Measurements from ENCODE around the gene B3GNT8. TPM values are rescaled to one million over a fixed set of nuclear protein-coding genes. Genes with fewer than 3 reads are reported as not detected.

The B3GNT8 gene
- total and polyA plus RNA-seq, 12 donors, result 3.3 to 13.3 (median 8.8) TPM

GRCh38 chr19:41424335-41425173 lies 2.6 kb downstream of the B3GNT8 start:
- WGBS, 2 donors, result 80 to 85% methylated on average over 21 of the region's 21 CpGs
- H3K9me3 ChIP-seq, result no peaks in the 10 kb centered on the region
- no peaks in the 10 kb centered on the region for H3K27me3 ChIP-seq
- H3K4me3 ChIP-seq, result no peak overlapping the region
- no peak for TF ChIP-seq CTCF (IDR thresholded peaks at IDR 0.05)
- peak overlapping the region in 5 of 10 donors; percentile 10 to 94 (median 86) for H3K27ac ChIP-seq
- peaks cover 0 to 64% (median 25%) of the 10 kb centered on the region in 9 donors for H3K36me3 ChIP-seq
- intact Hi-C loops (cut with DNase I), result loop anchor here in 3 of 10 donors (5.0 kb wide), 3 partner anchors 102 to 117 kb away; partner anchors contain the start of gene CCDC97 (in 1 of the 3)
- peaks cover 12 to 89% (median 64%) of the 10 kb centered on the region in 9 donors for H3K4me1 ChIP-seq
- no peak for ATAC-seq
- DNase-seq, result no peak

GRCh38 chr19:41422955-41423354 lies 4.2 kb downstream of the B3GNT8 start:
- intact Hi-C loops (cut with DNase I), result no loop called here
- Histone ChIP-seq H3K4me3 (no peak overlapping the region), H3K27me3 (no peaks in the 10 kb centered on the region), H3K27ac (no peak overlapping the region), H3K9me3 (no peaks in the 10 kb centered on the region), H3K36me3 (peaks cover 4 to 80% (median 36%) of the 10 kb centered on the region in 9 donors), H3K4me1 (peaks cover 4 to 75% (median 51%) of the 10 kb centered on the region in 9 donors)
- DNase-seq (no peak), ATAC-seq (no peak)
- WGBS, 2 donors, result 88 to 89% methylated on average over 12 of the region's 12 CpGs
- TF ChIP-seq CTCF (IDR thresholded peaks at IDR 0.05), result no peak

GRCh38 chr19:41422456-41422855 lies 4.7 kb downstream of the B3GNT8 start:
- Histone ChIP-seq H3K27me3 (no peaks in the 10 kb centered on the region), H3K4me1 (peaks cover 3 to 70% (median 47%) of the 10 kb centered on the region in 9 donors), H3K4me3 (no peak overlapping the region), H3K36me3 (peaks cover 4 to 85% (median 36%) of the 10 kb centered on the region in 9 donors), H3K27ac (peak overlapping the region in 2 of 10 donors; percentile 16 to 21), H3K9me3 (no peaks in the 10 kb centered on the region)
- no peak for TF ChIP-seq CTCF (IDR thresholded peaks at IDR 0.05)
- DNase-seq (no peak), ATAC-seq (no peak)
- 66 to 67% methylated on average over 18 of the region's 18 CpGs for WGBS, 2 donors
- intact Hi-C loops (cut with DNase I), result no loop called here

GRCh38 chr19:41421973-41422372 lies 5.2 kb downstream of the B3GNT8 start:
- WGBS, 2 donors, result 91 to 94% methylated on average over 20 of the region's 20 CpGs
- Histone ChIP-seq H3K36me3 (peaks cover 4 to 90% (median 41%) of the 10 kb centered on the region in 9 donors), H3K4me3 (no peak overlapping the region), H3K4me1 (peaks cover 3 to 65% (median 45%) of the 10 kb centered on the region in 9 donors), H3K27me3 (no peaks in the 10 kb centered on the region), H3K27ac (peak overlapping the region in 2 of 10 donors; percentile 10 to 16), H3K9me3 (no peaks in the 10 kb centered on the region)
- no peak for ATAC-seq
- intact Hi-C loops (cut with DNase I), result no loop called here
- DNase-seq, result no peak
- TF ChIP-seq CTCF (IDR thresholded peaks at IDR 0.05), result no peak
